HS-5 (cell line): ENCODE measurements around the gene C19orf85.
"Not testable (repeated sequence)": the region's sequence is repeated elsewhere in the genome, so short reads cannot be mapped to it uniquely, and the experiment has no call there.

Source experiments
- DNase-seq: peaks from one replicate; pipeline ENCODE4 v3.0.0-alpha.2; 2012; ENCODE audit warnings: low read depth

C19orf85 gene

GRCh38 chr19:55457683-55458457 lies 6.7 kb downstream of the C19orf85 start:
- no peak for DNase-seq

- no peak for DNase-seq
Observed at GRCh38 chr19:55456347-55456746, 8.2 kb downstream of the C19orf85 start.

DNA sequence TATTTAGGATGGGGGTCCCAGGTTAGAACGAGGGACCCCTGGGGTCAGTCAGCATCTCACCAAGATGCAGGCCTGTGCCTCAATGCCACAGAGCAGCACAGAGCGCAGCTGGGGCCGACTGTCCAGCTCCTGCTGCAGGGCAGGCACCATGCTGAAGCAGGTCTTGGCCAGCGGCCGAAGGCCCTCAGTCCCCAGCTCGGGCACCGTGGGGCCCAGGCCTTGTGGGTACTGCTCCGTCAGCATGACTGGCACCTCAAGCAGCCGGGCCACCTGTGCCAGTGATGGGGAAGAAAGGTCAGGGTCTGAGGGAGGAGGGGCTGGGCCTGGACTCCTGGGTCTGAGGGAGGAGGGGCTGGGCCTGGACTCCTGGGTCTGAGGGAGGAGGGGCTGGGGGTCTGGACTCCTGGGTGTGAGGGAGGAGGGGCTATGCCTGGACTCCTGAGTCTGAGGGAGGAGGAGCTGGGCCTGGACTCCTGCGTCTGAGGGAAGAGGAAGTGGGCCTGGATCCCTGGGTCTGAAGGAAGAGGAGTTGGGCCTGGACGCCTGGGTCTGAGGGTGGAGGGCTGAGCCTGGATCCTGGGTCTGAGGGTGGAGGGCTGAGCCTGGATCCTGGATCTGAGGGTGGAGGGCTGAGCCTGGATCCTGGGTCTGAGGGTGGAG lies 8.8 kb downstream of the C19orf85 start:
- no peak for DNase-seq

- DNase-seq = no peak
Observed at GRCh38 chr19:55454787-55455243, 9.7 kb downstream of the C19orf85 start.

- DNase-seq = no peak
Observed at GRCh38 chr19:55453511-55454260, 10.9 kb downstream of the C19orf85 start.

DNA sequence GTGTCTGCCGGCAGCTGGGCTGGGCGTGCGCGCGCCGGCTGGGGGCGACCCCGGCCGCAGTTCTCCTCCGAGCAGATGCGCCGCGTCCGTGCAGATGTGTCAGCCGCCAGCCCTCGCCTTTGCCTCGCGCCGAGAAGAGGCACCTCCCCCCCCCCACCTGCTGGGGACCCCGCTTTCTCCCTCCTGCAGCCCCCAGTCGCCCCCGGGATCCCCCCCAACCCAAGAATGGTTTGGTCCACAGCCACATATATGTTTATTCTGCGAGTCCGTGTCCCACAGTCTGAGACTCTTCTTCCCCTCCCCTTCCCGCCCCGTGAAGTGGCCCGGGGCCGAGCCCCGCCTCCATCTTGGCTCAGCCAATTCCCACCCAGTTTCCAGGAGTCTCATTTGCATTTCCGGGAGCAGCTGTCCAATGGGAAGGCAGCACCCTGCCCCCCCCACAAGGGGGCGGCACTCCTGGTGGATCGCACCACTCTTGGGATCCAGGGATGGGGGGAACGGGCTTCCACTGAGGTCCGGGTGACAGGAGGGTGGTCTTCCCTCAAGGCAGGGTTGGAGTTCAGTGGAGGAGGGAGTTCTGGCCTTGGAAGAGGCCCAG lies 11.7 kb downstream of the C19orf85 start:
- DNase-seq = no peak

DNA sequence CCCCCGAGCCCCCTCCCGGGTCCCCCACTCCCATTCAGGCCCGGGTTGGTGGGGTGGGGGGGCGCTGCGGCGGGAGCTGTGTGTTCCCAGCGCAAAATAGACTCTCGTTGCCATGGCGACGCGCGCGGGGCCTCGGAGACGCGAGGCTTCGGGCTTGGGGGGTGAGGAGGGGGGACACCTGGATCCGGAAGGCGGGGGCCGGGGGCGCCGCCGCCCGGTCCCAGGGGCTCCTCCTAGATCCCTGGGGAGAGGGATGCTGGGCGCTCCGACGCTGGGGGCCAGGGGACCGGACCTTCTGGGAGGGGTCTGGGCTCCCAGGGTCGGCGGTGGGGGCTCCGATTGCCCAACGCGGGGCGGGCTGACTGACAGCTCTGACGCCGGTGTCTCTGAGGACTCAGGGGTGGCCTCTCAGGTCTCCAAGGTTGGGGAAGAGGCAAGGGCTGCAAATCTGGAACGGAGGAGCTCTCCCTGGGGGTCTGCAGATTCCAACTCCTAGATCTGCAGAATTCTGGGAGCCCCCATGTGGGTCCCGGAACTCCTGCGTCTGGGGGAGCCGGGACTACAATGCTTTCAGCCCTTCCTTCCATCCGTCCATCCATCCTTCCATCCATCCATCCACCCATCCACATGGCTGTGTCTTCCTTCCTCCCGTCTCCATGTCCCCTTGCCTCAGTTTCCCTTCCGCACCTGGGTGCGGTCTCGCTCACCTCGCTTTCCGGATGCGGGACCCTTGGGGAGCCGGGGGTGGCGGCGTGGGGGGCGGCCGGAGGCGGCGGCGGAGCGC lies 12.4 kb downstream of the C19orf85 start:
- no peak for DNase-seq

- no peak for DNase-seq
Observed at GRCh38 chr19:55451163-55451964, 13.2 kb downstream of the C19orf85 start.

GRCh38 chr19:55449469-55449868 lies 15.1 kb downstream of the C19orf85 start:
- no peak for DNase-seq

DNA sequence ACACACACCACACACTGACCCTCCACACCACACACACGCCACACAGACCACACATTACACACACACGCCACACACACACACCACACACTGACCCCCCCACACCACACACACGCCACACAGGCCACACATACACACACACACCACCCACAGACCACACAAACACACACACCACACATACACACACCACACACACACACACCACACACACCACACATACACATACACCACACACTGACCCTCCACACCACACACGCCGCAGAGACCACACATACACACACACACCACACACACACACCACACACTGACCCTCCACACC lies 16.4 kb downstream of the C19orf85 start:
- not testable (repeated sequence) for DNase-seq

GRCh38 chr19:55447421-55448174 lies 17.0 kb downstream of the C19orf85 start:
- no peak for DNase-seq

- DNase-seq = no peak
Observed at GRCh38 chr19:55446060-55446459, 18.5 kb downstream of the C19orf85 start.

DNA sequence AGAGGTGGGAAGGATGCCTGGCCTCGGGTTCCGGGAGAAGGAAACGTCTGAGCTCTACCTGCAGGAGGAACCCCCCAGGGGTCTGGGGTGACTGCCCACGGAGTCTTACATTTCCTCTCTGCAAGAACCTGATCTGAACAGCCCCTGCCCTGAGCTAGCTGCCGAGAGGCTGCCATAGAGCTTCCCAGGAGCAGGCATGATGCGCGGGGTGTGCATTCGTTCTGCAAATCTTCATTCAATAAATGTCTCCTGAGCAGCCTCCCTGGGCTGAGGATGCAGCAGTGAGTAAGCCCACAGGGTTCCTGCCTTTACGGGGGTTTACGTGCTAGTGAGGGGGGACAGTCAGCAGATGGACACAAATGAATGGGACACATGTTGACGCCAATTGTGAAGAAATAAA lies 19.9 kb downstream of the C19orf85 start:
- DNase-seq = no peak

DNA sequence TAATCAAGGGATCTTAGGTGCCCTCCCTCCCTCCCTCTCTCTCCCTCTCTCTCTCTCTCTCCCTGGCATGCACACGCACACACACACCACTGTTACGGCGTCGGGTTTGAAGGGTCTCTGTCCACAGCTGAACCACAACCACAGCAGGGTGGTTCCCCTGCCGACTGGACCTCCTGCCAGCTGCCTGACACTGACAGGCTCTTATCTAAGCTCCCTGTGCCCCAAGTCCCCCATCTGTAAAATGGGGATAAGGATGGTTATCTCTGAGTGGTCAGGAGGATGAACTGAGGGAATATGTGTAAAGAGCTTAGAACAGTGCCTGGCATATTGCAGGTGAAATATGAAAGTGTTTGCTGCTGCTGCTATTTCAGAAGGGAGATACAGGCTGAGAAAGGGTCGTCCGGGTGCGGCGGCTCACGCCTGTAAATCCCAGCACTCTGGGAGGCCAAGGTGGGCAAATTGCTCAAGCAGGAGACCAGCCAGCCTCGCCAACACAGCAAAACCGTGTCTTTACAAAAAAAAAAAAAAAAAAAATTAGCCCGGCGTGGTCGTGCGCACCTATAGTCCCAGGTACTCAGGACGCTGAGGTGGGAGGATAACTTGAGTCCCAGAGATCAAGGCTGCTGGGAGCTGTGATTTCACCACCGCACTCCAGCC lies 20.6 kb downstream of the C19orf85 start:
- DNase-seq = no peak

DNA sequence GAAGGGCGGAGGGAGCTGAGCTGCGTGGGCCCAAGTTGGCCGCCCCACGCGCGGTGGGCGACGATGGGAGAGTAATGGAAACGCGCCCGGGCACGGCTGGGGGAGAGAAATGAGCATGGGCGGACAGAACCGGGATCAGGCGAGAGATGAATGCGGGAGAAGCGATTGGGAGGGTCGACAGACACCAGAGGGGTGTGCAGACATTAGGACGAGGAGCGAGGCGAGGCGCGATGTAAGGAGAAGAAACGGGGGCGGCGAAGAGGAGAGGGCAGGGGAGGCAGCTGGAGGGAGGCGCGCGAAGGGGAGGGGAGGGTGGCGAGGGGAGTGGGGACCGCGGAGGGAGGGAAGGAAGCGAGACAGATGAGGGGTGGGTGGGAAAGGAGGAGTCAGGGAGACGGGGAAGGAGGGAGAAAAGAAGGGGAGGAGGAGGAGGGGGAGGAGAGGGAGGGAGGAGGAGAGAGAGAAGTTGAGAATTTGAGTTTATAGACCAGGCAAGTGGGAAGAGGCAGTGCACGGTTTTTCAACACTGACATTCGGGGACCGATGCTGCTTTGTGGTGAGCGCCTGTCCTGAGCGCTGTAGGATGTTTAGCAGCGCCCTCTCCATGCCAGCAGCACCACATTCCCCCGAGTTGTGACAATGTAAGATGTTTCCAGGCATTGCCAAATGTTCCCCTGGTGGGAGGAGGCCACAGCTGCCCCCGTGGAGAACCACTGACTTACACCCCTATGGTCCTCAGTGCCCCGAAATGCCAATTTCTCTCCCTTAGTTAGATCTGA lies 21.3 kb downstream of the C19orf85 start, which contains the start of gene SHISA7:
SHISA7 (minus strand) TSS at position 256 of the 779 bp plus-strand sequence. CDS start 437 bp downstream, outside the sequence.
- no peak for DNase-seq

- DNase-seq = no peak
Observed at GRCh38 chr19:55442372-55442961, 22.1 kb downstream of the C19orf85 start.

GRCh38 chr19:55441692-55442321 lies 22.7 kb downstream of the C19orf85 start:
- DNase-seq = no peak

- DNase-seq = no peak
Observed at GRCh38 chr19:55441319-55441691, 23.2 kb downstream of the C19orf85 start.
